ENCODE data around the gene GSTT4.

- no peak for TF ChIP-seq L3MBTL2 (conservative IDR thresholded peaks at IDR 0.05)
- no peak for TF ChIP-seq ELF4 (IDR thresholded peaks at IDR 0.05)
- TF ChIP-seq FOXM1 (IDR thresholded peaks at IDR 0.05; ENCODE audit: borderline replicate concordance): no peak
- no peak for TF ChIP-seq SUZ12 (IDR thresholded peaks at IDR 0.05)
- no peak for TF ChIP-seq BHLHE40 (IDR thresholded peaks at IDR 0.05; ENCODE audit: borderline replicate concordance)
- TF ChIP-seq CTBP1 (IDR thresholded peaks at IDR 0.05; ENCODE audit: borderline replicate concordance): no peak
- TF ChIP-seq FOXK2 (IDR thresholded peaks at IDR 0.05): no peak
- TF ChIP-seq ZNF384 (IDR thresholded peaks at IDR 0.05): no peak
These were observed 32.9 kb upstream of the GSTT4 start for GRCh38 chr22:24037851-24038765.
